Esophagus muscularis mucosa (tissue), 4 donors: ENCODE measurements around the gene MYO1F. TPM values are rescaled to one million over a fixed set of nuclear protein-coding genes. Genes with fewer than 3 reads are reported as not detected.
"Not testable (repeated sequence)": the region's sequence is repeated elsewhere in the genome, so short reads cannot be mapped to it uniquely, and the experiment has no call there.

Source experiments
- DNase-seq: peaks from one replicate; pipeline ENCODE4 v3.0.0-alpha.2; 2017; ENCODE audit errors: extremely low spot score
- H3K27ac ChIP-seq, 4 donors: fragments of 200-600 bp; sonication (generic); replicated peaks in 1 of 4; 1 replicate in 3 of 4; 2 replicates in 1 of 4; pipeline ENCODE4 v1.5.1; 2016 to 2019; ENCODE audit warnings: mild to moderate bottlenecking in 1 of 4
- H3K27me3 ChIP-seq, 4 donors: fragments of 200-600 bp; sonication (generic); one replicate each; pipeline versions ENCODE4 v1.5.1 to v1.6.0; 2016 to 2019
- H3K36me3 ChIP-seq, 4 donors: fragments of 200-600 bp; sonication (generic); one replicate each; pipeline ENCODE4 v1.5.1; 2016 to 2019
- H3K4me1 ChIP-seq, 4 donors: fragments of 200-600 bp; sonication (generic); one replicate each; pipeline ENCODE4 v1.5.1; 2016 to 2019
- H3K4me3 ChIP-seq, 4 donors: fragments of 200-600 bp; sonication (generic); 1 replicate in 2 of 4; 2 replicates in 2 of 4; pipeline ENCODE4 v1.5.1; 2016 to 2019; ENCODE audit warnings: mild to moderate bottlenecking in 4 of 4, moderate library complexity in 1 of 4
- H3K9me3 ChIP-seq, 4 donors: fragments of 200-600 bp; sonication (generic); 1 replicate in 3 of 4; 2 replicates in 1 of 4; pipeline ENCODE4 v1.5.1; 2016 to 2019
- EP300 ChIP-seq: sonication (generic); formaldehyde crosslinking; IDR thresholded peaks from one replicate; pipeline ENCODE4 v1.6.1; 2017; ENCODE audit warnings: antibody characterized with exemption
- POLR2A ChIP-seq: fragments of 450-650 bp; IDR thresholded peaks from one replicate; pipeline ENCODE4 v1.6.1; 2017; ENCODE audit warnings: antibody characterized with exemption, moderate library complexity, mild to moderate bottlenecking, low read depth
- POLR2AphosphoS5 ChIP-seq, 2 donors: sonication (generic); formaldehyde crosslinking; IDR thresholded peaks; one replicate each; pipeline ENCODE4 v1.6.1; 2017; ENCODE audit warnings: antibody characterized with exemption in 2 of 2
- WGBS: methylation state at CpG from one replicate; pipeline ENCODE4 v1.1.5; 2018; 5-methylcytosine and 5-hydroxymethylcytosine counted together
- intact Hi-C: fragments of 100-400 bp; cut with DNase I; formaldehyde crosslinking; loops from one replicate; pipeline ENCODE4 v1.15.1; 2023
- total RNA-seq, 4 donors: library from RNA; depleted of rRNA; stranded (reverse); fragments of >200 nt; gene quantifications; one replicate each; pipeline versions ENCODE4 v1.1.0 to v1.2.1, GENCODE V29; 2016
- TF ChIP-seq, protein P1 (sequence below), 3 experiments: fragments of 200-600 bp in 2 of 3; fragments of 450-650 bp in 1 of 3; sonication (generic) in 2 of 3; IDR thresholded peaks; one replicate each; pipeline ENCODE4 v1.5.1; 2017 to 2019; ENCODE audit warnings: antibody characterized with exemption in 3 of 3, mild to moderate bottlenecking in 2 of 3, moderate library complexity in 1 of 3

MYO1F gene
- total RNA-seq, 4 donors from 2014 or later: 7.2 to 21.2 (median 13.3) TPM

DNA sequence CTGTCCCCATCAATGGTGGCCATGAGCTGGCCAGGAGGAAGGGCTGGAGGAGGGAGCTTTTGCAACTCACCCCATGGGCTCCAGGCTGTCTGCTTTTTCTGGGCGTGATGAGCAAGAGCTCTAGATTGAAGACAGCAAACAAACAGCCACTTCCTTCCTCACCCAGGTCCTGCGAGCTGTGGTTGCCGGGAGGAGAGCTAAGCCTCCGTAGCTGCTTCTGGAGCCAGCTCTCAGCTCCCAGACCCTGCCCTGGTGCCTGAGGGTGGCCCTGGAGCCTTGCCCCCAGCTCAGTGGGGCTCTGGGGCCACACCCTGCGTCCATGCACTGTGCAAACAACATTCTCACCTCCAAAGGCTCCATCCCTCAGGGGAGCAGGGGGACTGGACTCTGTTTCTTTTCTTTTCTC lies 6.2 kb downstream of the MYO1F start:
- intact Hi-C loops: no loop called here

DNA sequence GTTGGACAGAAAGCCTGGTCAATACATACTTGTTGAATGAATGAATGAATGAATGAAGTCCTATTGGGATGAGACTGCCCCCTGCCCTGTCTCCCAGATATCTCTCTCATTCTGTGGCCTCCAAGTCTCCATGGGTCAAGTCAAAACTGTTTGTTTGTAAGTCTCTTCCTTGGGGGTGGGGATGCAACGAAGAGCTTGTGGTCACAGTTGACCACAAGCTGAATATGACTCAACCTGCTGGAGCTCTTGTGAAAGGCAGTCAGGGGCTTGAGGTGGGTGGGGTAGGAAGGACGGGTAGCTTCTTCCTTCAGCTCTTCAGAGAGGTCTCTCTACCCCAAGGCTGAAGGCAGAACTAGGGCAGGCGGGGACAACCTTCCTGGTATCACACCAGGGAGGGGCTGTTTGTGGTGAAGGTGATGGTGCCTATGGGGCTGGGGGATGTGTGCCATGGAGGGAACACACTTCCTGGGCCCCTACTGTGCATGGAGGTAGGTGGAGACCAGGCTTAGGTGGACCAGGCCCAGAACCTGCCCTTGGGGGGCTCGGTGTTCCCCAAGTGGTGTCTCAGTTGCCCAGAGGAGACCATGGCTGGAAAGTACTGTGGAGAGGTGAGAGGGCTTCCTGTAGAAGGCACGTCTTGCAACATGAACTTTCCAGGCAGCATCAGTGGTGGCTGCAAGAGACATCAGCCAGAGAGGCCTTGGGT lies 8.0 kb downstream of the MYO1F start:
- intact Hi-C loops: no loop called here
- Histone ChIP-seq H3K36me3 (no peaks in the 10 kb centered on the region), H3K4me3 (no peak overlapping the region), H3K27ac (no peak overlapping the region), H3K4me1 (peaks cover 0 to 4% (median 0%) of the 10 kb centered on the region in 4 donors), H3K9me3 (no peaks in the 10 kb centered on the region), H3K27me3 (no peaks in the 10 kb centered on the region)
- no peak for DNase-seq
- no peak for TF ChIP-seq POLR2AphosphoS5 (IDR thresholded peaks at IDR 0.05)
- no peak for TF ChIP-seq POLR2A
- TF ChIP-seq, protein P1, sequence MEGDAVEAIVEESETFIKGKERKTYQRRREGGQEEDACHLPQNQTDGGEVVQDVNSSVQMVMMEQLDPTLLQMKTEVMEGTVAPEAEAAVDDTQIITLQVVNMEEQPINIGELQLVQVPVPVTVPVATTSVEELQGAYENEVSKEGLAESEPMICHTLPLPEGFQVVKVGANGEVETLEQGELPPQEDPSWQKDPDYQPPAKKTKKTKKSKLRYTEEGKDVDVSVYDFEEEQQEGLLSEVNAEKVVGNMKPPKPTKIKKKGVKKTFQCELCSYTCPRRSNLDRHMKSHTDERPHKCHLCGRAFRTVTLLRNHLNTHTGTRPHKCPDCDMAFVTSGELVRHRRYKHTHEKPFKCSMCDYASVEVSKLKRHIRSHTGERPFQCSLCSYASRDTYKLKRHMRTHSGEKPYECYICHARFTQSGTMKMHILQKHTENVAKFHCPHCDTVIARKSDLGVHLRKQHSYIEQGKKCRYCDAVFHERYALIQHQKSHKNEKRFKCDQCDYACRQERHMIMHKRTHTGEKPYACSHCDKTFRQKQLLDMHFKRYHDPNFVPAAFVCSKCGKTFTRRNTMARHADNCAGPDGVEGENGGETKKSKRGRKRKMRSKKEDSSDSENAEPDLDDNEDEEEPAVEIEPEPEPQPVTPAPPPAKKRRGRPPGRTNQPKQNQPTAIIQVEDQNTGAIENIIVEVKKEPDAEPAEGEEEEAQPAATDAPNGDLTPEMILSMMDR (IDR thresholded peaks at IDR 0.05): no peak
- no peak for TF ChIP-seq EP300
- 76% methylated on average over 5 of the region's 5 CpGs for WGBS

More for the DNA sequence above, 6.2 kb downstream of the MYO1F start:
- TF ChIP-seq, protein P1 (IDR thresholded peaks at IDR 0.05): no peak
- no peak overlapping the region for H3K27ac ChIP-seq
- H3K4me3 ChIP-seq: no peak overlapping the region
- H3K36me3 ChIP-seq: no peaks in the 10 kb centered on the region
- 31% methylated on average over 5 of the region's 5 CpGs for WGBS
- H3K4me1 ChIP-seq: peaks cover 0 to 4% (median 2%) of the 10 kb centered on the region in 4 donors
- no peak for DNase-seq
- H3K27me3 ChIP-seq: peaks cover 0 to 2% (median 0%) of the 10 kb centered on the region in 4 donors
- no peaks in the 10 kb centered on the region for H3K9me3 ChIP-seq

DNA sequence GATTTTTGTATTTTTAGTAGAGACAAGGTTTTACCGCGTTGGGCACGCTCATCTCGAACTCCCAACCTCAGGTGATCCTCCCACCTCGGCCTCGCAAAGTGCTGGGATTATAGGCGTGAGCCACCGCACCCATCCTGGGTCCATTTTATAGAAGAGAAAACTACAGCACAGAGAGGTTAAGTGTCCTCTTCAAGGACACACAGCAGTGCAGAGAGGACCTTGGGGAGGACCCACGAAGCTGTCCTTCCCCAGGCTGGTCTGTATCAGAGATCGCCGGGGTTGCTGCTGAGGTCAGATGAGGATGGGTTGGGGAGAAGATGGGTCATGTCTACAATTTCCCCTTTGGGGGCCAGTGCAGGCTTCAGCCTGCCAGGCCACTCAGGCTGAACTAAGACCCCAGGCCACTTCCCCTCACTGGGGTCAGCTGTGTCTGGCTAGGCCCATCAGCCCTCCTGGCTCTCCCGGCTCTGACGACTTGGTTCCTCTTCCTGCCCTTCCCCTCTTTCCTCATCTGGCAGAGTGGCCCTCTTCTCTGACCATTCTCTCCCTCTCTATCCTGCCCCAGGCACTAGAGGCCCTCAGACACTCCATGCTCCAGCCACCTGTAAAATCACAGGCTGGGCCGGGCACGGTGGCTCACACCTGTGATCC lies 9.6 kb downstream of the MYO1F start:
- Histone ChIP-seq H3K4me1 (peaks cover 0 to 4% (median 0%) of the 10 kb centered on the region in 4 donors), H3K36me3 (no peaks in the 10 kb centered on the region), H3K27ac (no peak overlapping the region), H3K4me3 (no peak overlapping the region), H3K9me3 (no peaks in the 10 kb centered on the region), H3K27me3 (no peaks in the 10 kb centered on the region)
- intact Hi-C loops: no loop called here
- TF ChIP-seq POLR2A (no peak), EP300 (no peak), POLR2AphosphoS5 (IDR thresholded peaks at IDR 0.05) (no peak)
- TF ChIP-seq, protein P1 (IDR thresholded peaks at IDR 0.05): no peak
- WGBS: 92% methylated on average over 15 of the region's 15 CpGs
- DNase-seq: no peak

DNA sequence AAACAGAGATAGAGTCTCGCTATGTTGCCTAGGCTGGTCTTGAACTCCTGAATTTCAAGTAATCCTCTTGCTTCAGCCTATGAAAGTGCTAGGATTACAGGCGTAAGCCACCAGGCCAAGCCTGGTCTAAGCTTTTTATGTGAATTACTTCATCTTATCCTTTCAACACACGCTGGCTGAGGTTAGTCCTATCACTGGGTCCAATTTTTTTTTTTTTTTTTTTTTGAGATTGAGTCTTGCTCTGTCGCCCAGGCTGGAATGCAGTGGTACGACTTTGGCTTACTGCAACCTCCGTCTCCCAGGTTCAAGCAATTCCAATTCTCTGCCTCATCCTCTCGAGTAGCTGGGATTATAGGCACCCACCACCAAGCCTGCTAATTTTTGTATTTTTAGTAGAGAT lies 10.4 kb downstream of the MYO1F start:
- TF ChIP-seq, protein P1 (IDR thresholded peaks at IDR 0.05): no peak
- TF ChIP-seq EP300: no peak
- TF ChIP-seq POLR2A: no peak
- no peak for TF ChIP-seq POLR2AphosphoS5 (IDR thresholded peaks at IDR 0.05)
- Histone ChIP-seq H3K27me3 (no peaks in the 10 kb centered on the region), H3K27ac (no peak overlapping the region), H3K4me3 (no peak overlapping the region), H3K9me3 (no peaks in the 10 kb centered on the region), H3K36me3 (no peaks in the 10 kb centered on the region), H3K4me1 (peaks cover 0 to 4% (median 0%) of the 10 kb centered on the region in 4 donors)
- 81% methylated on average over 7 of the region's 7 CpGs for WGBS
- intact Hi-C loops: no loop called here
- no peak for DNase-seq

DNA sequence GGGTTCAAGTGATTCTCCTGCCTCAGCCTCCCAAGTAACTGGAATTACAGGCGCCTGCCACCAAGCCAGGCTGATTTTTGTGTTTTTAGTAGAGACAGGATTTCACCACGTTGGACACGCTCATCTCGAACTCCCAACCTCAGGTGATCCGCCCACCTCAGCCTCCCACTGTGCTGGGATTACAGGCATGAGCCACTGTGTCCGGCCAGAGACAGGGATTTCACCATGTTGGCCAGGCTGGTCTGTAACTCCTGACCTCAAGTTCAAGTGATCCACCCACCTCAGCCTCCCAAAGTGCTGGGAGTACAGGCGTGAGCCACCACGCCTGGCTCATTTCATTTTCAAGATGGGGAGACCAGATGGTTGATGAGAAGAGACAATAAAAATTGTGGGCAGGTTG lies 12.4 kb downstream of the MYO1F start:
- 80% methylated on average over 8 of the region's 8 CpGs for WGBS
- H3K36me3 ChIP-seq, DNase-seq, H3K9me3 ChIP-seq, H3K27ac ChIP-seq, H3K4me1 ChIP-seq, intact Hi-C loops, H3K4me3 ChIP-seq, H3K27me3 ChIP-seq: not testable (repeated sequence)
